Keratinocyte (primary cell): ENCODE measurements around the gene ELOVL6. TPM values are rescaled to one million over a fixed set of nuclear protein-coding genes. Genes with fewer than 3 reads are reported as not detected.

Source experiments
- DNase-seq: peaks from one replicate; pipeline ENCODE4 v3.0.0-alpha.2; 2011; ENCODE audit warnings: low read depth, missing footprints, low spot score
- FAIRE-seq: peaks from 2 replicates; lab custom pipeline; 2011; peaks lifted over from hg19 to GRCh38; lab: Jason Lieb, UNC
- H2AFZ ChIP-seq: 2 replicates; pipeline ENCODE4 v1.6.0; 2012; ENCODE audit warnings: low read length, control low read depth, inconsistent platforms; ENCODE audit not compliant: control insufficient read depth
- H3K27ac ChIP-seq: 2 replicates; pipeline ENCODE4 v1.5.1; 2011; ENCODE audit warnings: low read length; ENCODE audit not compliant: control insufficient read depth, insufficient read depth
- H3K27me3 ChIP-seq: 3 replicates; pipeline ENCODE4 v1.6.0; 2011; ENCODE audit warnings: low read length; ENCODE audit not compliant: control insufficient read depth, insufficient read depth; ENCODE audit errors: extremely low read depth
- H3K36me3 ChIP-seq, 2 experiments: 2 replicates in 1 of 2; 3 replicates in 1 of 2; pipeline ENCODE4 v1.5.1; 2011; ENCODE audit warnings: low read length in 2 of 2, mild to moderate bottlenecking in 1 of 2; ENCODE audit not compliant: control insufficient read depth in 2 of 2, insufficient read depth in 2 of 2; ENCODE audit errors: extremely low read depth in 1 of 2
- H3K4me1 ChIP-seq: 3 replicates; pipeline ENCODE4 v1.5.1; 2011; ENCODE audit warnings: low read length; ENCODE audit not compliant: control insufficient read depth, insufficient read depth; ENCODE audit errors: extremely low read depth
- H3K4me2 ChIP-seq: 3 replicates; pipeline ENCODE4 v1.6.0; 2011; ENCODE audit warnings: low read depth, low read length; ENCODE audit not compliant: control insufficient read depth, insufficient read depth; ENCODE audit errors: extremely low read depth
- H3K4me3 ChIP-seq, 3 experiments: fragments of 200-600 bp in 1 of 3; sonication (generic) in 1 of 3; 2 replicates in 2 of 3; 3 replicates in 1 of 3; pipeline ENCODE4 v1.5.1; 2011 to 2016; ENCODE audit warnings: low read length in 3 of 3, mild to moderate bottlenecking in 3 of 3, control low read depth in 2 of 3, inconsistent platforms in 1 of 3, low read depth in 1 of 3, mixed read lengths in 1 of 3, mixed run types in 1 of 3, moderate library complexity in 1 of 3; ENCODE audit not compliant: control insufficient read depth in 2 of 3, insufficient read depth in 2 of 3; ENCODE audit errors: extremely low read depth in 1 of 3
- H3K79me2 ChIP-seq: 2 replicates; pipeline ENCODE4 v1.6.0; 2012; ENCODE audit warnings: low read length; ENCODE audit not compliant: control insufficient read depth, insufficient read depth
- H3K9ac ChIP-seq: 3 replicates; pipeline ENCODE4 v1.6.0; 2011; ENCODE audit warnings: low read length; ENCODE audit not compliant: control insufficient read depth, insufficient read depth; ENCODE audit errors: extremely low read depth
- H3K9me1 ChIP-seq: 3 replicates; pipeline ENCODE4 v1.6.0; 2011; ENCODE audit warnings: low read length; ENCODE audit not compliant: control insufficient read depth, insufficient read depth; ENCODE audit errors: extremely low read depth
- H3K9me3 ChIP-seq: 2 replicates; pipeline ENCODE4 v1.5.1; 2012; ENCODE audit warnings: low read depth, low read length; ENCODE audit not compliant: control insufficient read depth
- H4K20me1 ChIP-seq: 3 replicates; pipeline ENCODE4 v1.6.0; 2011; ENCODE audit warnings: low read length; ENCODE audit not compliant: control insufficient read depth, insufficient read depth; ENCODE audit errors: extremely low read depth
- EZH2 ChIP-seq: IDR thresholded peaks from one replicate; pipeline ENCODE4 v1.6.1; 2012; ENCODE audit warnings: inconsistent platforms, mild to moderate bottlenecking, low read length, moderate library complexity
- dilution Hi-C: fragments of 300-500 bp; cut with MboI; formaldehyde crosslinking; loops from one replicate; pipeline ENCODE4 v1.7.0; 2020; ENCODE audit warnings: low sequenced_read_pairs; ENCODE audit not compliant: extremely low pct_ligation_motif_present
- polyA plus RNA-seq, 5 experiments: library from polyadenylated mRNA; depleted of rRNA in 3 of 5; stranded (reverse) in 3 of 5; stranded (forward) in 1 of 5; unstranded in 1 of 5; fragments of >200 nt; gene quantifications; 1 replicate in 1 of 5; 2 replicates in 3 of 5; 3 replicates in 1 of 5; pipeline versions ENCODE4 v1.2.1 to v1.2.3, GENCODE V29; 2011 to 2012; ENCODE audit warnings: missing spikeins in 2 of 5, low read depth in 1 of 5, low replicate concordance in 1 of 5
- TF ChIP-seq, protein P1 (sequence below), 3 experiments: IDR thresholded peaks in 1 of 3; conservative IDR thresholded peaks in 1 of 3; optimal IDR thresholded peaks in 1 of 3; 2 replicates in 2 of 3; 3 replicates in 1 of 3; pipeline versions ENCODE3 to v1.5.1; 2011; ENCODE audit warnings: low read length in 3 of 3, mild to moderate bottlenecking in 3 of 3, moderate library complexity in 2 of 3, control low read depth in 1 of 3, inconsistent platforms in 1 of 3; ENCODE audit not compliant: insufficient read depth in 2 of 3; ENCODE audit errors: extremely low read depth in 1 of 3

ELOVL6 gene
- polyA plus RNA-seq, 1 donor (not counting 4 experiments of a cell fraction or from before 2014, with no cell fraction given), result 65.9 TPM

DNA sequence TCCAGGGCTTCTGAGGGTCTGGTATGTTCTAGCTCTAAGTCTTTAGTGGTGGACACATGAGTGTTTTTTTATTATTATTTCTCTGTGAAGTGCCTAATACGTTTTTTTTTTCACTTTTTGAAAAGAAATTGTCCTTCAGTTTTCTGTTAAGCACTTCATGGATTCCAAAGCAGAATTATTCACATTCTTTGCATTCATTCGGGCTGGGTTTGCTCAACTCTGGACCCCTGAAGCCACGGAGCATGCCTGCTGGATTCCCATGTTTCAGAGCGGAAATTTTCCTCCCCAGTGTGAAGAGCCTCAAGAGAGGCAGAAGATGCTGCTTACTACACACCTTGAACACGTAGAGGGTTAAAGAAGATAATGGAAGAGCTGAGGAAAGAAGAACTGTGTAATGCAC, 178.3 kb downstream of the ELOVL6 start:
- DNase-seq (no peak), FAIRE-seq (no peak)
- no peak overlapping the region for H3K27ac ChIP-seq
- H3K4me1 ChIP-seq, result no peaks in the 10 kb centered on the region
- H2AFZ ChIP-seq, result no peak overlapping the region
- H3K79me2 ChIP-seq, result no peaks in the 10 kb centered on the region
- no peaks in the 10 kb centered on the region for H4K20me1 ChIP-seq
- H3K9me3 ChIP-seq, result no peaks in the 10 kb centered on the region
- no peak overlapping the region for H3K4me2 ChIP-seq
- no peak overlapping the region for H3K9ac ChIP-seq
- TF ChIP-seq EZH2, result no peak
- TF ChIP-seq, protein P1, sequence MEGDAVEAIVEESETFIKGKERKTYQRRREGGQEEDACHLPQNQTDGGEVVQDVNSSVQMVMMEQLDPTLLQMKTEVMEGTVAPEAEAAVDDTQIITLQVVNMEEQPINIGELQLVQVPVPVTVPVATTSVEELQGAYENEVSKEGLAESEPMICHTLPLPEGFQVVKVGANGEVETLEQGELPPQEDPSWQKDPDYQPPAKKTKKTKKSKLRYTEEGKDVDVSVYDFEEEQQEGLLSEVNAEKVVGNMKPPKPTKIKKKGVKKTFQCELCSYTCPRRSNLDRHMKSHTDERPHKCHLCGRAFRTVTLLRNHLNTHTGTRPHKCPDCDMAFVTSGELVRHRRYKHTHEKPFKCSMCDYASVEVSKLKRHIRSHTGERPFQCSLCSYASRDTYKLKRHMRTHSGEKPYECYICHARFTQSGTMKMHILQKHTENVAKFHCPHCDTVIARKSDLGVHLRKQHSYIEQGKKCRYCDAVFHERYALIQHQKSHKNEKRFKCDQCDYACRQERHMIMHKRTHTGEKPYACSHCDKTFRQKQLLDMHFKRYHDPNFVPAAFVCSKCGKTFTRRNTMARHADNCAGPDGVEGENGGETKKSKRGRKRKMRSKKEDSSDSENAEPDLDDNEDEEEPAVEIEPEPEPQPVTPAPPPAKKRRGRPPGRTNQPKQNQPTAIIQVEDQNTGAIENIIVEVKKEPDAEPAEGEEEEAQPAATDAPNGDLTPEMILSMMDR (optimal IDR thresholded peaks at IDR 0.05 in 1 of 3, IDR thresholded peaks at IDR 0.05 in 1 of 3, conservative IDR thresholded peaks at IDR 0.05 in 1 of 3; ENCODE audit: extremely low read depth in 1 of 3, insufficient read depth in 2 of 3, low read length in 3 of 3), result no peak
- peaks cover 8% of the 10 kb centered on the region for H3K27me3 ChIP-seq
- dilution Hi-C loops, result no loop called here
- no peak overlapping the region for H3K4me3 ChIP-seq
- no peaks in the 10 kb centered on the region for H3K36me3 ChIP-seq
- no peaks in the 10 kb centered on the region for H3K9me1 ChIP-seq

DNA sequence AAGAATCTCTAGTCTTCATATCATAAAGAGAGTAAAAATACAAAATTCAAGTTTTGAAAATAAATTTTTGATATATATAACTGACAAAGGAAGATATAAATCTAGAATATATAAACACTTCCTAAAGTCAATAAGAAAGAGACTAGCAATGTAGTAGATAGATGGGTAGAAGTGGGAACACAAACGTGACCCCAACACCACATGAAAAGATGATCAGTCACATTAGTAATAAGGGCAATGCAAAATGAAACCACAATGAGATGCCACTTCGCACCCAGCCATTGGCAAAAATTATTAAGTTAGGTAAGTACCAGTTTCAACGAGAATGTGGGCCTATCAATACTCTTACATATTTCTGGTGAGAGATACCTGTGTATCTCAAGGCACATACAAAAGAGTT, 179.3 kb downstream of the ELOVL6 start:
- no peaks in the 10 kb centered on the region for H3K9me3 ChIP-seq

More for the DNA sequence above, 179.3 kb downstream of the ELOVL6 start:
- TF ChIP-seq, protein P1 (optimal IDR thresholded peaks at IDR 0.05 in 1 of 3, IDR thresholded peaks at IDR 0.05 in 1 of 3, conservative IDR thresholded peaks at IDR 0.05 in 1 of 3; ENCODE audit: extremely low read depth in 1 of 3, insufficient read depth in 2 of 3, low read length in 3 of 3), result no peak
- no peak for TF ChIP-seq EZH2
- no peak for DNase-seq
- Histone ChIP-seq H3K9me1 (no peaks in the 10 kb centered on the region), H3K27me3 (no peaks in the 10 kb centered on the region), H3K36me3 (no peaks in the 10 kb centered on the region), H4K20me1 (no peaks in the 10 kb centered on the region), H3K4me3 (no peak overlapping the region), H3K27ac (no peak overlapping the region), H3K4me1 (no peaks in the 10 kb centered on the region), H3K9ac (no peak overlapping the region), H3K4me2 (no peak overlapping the region), H2AFZ (no peak overlapping the region), H3K79me2 (no peaks in the 10 kb centered on the region)
- FAIRE-seq, result no peak
- dilution Hi-C loops, result no loop called here
